SK-N-MC (cell line): ENCODE measurements around the gene SLC5A9.

Experiments used
- EZH2 ChIP-seq: fragments of 200-600 bp; sonication (generic); IDR thresholded peaks from one replicate; pipeline ENCODE4 v1.6.1; 2017; ENCODE audit warnings: antibody characterized with exemption
- FOXP2 ChIP-seq: optimal IDR thresholded peaks from 2 replicates; pipeline ENCODE3; 2011; ENCODE audit warnings: mild to moderate bottlenecking, moderate library complexity; ENCODE audit not compliant: insufficient read depth; ENCODE audit errors: extremely low read length, control extremely low read depth
- POLR2AphosphoS5 ChIP-seq: IDR thresholded peaks from 2 replicates; pipeline ENCODE4 v1.6.1; 2012; ENCODE audit warnings: mild to moderate bottlenecking, low read depth, low read length, borderline replicate concordance

DNA sequence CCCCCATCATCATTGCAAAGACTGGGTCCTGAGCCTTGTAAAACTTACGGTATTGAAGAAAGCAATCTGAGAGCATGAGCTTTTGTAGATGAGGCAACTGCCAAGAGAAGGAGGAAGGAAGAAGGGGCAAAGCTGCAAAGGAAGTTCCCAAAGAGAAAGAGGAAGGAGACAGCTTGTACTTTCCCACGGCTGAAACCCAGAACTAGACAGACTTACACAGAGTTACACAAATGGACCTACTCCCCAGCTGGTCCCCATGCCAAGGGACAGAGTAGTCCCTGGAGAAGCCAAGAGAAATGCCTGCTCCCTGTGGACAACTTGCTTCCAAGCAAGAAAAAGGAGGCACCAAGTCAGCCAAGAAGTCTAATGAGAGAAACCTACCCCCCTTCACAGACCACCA is 22.6 kb downstream of the SLC5A9 start:
- TF ChIP-seq POLR2AphosphoS5 (no peak), FOXP2 (no peak), EZH2 (no peak)
